Endothelial cell (in vitro differentiated cells): ENCODE data around the gene DLX6. TPM values are rescaled to one million over a fixed set of nuclear protein-coding genes. Genes with fewer than 3 reads are reported as not detected.

Experiments used
- DNase-seq: peaks from one replicate; pipeline ENCODE4 v3.0.0; 2021; ENCODE audit warnings: low spot score
- H3K27ac Mint-ChIP-seq: one replicate; pipeline ENCODE4 v1.8.0; 2021; ENCODE audit warnings: mixed read lengths, inconsistent platforms; ENCODE audit not compliant: unreplicated experiment
- H3K27me3 Mint-ChIP-seq: one replicate; pipeline ENCODE4 v1.8.0; 2021; ENCODE audit warnings: mild to moderate bottlenecking, moderate library complexity, mixed read lengths, inconsistent platforms; ENCODE audit not compliant: unreplicated experiment
- H3K36me3 Mint-ChIP-seq: one replicate; pipeline ENCODE4 v1.8.0; 2021; ENCODE audit warnings: mild to moderate bottlenecking, low read depth, mixed read lengths, inconsistent platforms; ENCODE audit not compliant: unreplicated experiment
- H3K4me1 Mint-ChIP-seq: one replicate; pipeline ENCODE4 v1.8.0; 2021; ENCODE audit warnings: mild to moderate bottlenecking, mixed read lengths, inconsistent platforms; ENCODE audit not compliant: unreplicated experiment
- H3K4me3 Mint-ChIP-seq: one replicate; pipeline ENCODE4 v1.8.0; 2021; ENCODE audit warnings: mild to moderate bottlenecking, mixed read lengths, inconsistent platforms; ENCODE audit not compliant: unreplicated experiment
- H3K9me3 Mint-ChIP-seq: one replicate; pipeline ENCODE4 v1.8.0; 2021; ENCODE audit warnings: mixed read lengths, inconsistent platforms; ENCODE audit not compliant: unreplicated experiment
- total RNA-seq: library from RNA; stranded (reverse); fragmentation: NEBNext Ultra II Directional; extraction: Animal tissue kit (Norgen Biotek cat#: 25700); gene quantifications from one replicate; pipeline ENCODE4 v1.2.1, GENCODE V29; 2021; ENCODE audit not compliant: unreplicated experiment
- TF ChIP-seq, protein P1 (sequence below): fragments of 200-600 bp; sonication (generic); IDR thresholded peaks from one replicate; pipeline ENCODE4 v1.5.0; 2021; ENCODE audit warnings: antibody characterized with exemption; ENCODE audit not compliant: unreplicated experiment

The DLX6 gene
- total RNA-seq, 1 donor from 2014 or later = not detected

DNA sequence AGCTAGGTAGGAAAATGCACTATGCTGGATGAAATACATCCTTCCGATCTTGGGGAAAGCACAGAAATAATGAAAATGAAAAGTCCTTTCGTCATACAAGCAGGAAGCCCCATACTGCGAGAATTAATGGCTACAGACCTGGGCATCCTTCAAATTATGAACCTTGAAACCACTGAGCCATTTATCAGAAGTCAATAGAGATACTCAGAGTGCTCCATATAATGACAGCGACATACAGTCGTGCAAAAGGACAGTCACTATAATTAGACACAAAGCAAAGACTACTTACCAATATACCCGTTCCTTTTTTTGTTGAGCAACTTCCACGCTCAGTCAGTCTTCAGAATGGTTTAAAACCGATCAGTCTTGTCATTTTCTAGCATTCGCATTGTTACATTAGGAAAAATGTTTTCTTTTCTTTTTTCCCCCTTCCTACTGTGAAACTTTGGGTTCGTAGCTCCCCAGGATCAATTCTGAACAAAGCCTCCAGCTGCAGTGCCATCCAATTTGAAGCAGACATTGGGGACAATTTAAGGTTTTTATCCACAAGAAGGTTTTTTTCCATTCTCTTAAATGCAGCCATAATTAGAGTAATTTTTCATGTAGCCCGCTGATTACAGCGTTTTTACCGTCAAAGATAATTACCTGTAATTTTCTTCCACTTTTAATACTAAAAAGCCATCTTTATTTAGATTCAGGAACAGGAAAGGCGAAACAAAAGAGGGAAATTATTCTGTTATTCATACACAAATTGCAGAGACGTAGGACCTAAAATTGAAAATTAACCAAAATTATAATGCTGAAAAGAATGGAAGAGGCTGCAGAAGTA is 6.4 kb downstream of the DLX6 start:
- H3K4me3 Mint-ChIP-seq = no peak overlapping the region
- peaks cover 57% of the 10 kb centered on the region for H3K27me3 Mint-ChIP-seq
- H3K9me3 Mint-ChIP-seq = no peaks in the 10 kb centered on the region
- TF ChIP-seq, protein P1, sequence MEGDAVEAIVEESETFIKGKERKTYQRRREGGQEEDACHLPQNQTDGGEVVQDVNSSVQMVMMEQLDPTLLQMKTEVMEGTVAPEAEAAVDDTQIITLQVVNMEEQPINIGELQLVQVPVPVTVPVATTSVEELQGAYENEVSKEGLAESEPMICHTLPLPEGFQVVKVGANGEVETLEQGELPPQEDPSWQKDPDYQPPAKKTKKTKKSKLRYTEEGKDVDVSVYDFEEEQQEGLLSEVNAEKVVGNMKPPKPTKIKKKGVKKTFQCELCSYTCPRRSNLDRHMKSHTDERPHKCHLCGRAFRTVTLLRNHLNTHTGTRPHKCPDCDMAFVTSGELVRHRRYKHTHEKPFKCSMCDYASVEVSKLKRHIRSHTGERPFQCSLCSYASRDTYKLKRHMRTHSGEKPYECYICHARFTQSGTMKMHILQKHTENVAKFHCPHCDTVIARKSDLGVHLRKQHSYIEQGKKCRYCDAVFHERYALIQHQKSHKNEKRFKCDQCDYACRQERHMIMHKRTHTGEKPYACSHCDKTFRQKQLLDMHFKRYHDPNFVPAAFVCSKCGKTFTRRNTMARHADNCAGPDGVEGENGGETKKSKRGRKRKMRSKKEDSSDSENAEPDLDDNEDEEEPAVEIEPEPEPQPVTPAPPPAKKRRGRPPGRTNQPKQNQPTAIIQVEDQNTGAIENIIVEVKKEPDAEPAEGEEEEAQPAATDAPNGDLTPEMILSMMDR = no peak
- DNase-seq = no peak
- H3K4me1 Mint-ChIP-seq = peaks cover 7% of the 10 kb centered on the region
- H3K27ac Mint-ChIP-seq = no peak overlapping the region
- no peaks in the 10 kb centered on the region for H3K36me3 Mint-ChIP-seq

DNA sequence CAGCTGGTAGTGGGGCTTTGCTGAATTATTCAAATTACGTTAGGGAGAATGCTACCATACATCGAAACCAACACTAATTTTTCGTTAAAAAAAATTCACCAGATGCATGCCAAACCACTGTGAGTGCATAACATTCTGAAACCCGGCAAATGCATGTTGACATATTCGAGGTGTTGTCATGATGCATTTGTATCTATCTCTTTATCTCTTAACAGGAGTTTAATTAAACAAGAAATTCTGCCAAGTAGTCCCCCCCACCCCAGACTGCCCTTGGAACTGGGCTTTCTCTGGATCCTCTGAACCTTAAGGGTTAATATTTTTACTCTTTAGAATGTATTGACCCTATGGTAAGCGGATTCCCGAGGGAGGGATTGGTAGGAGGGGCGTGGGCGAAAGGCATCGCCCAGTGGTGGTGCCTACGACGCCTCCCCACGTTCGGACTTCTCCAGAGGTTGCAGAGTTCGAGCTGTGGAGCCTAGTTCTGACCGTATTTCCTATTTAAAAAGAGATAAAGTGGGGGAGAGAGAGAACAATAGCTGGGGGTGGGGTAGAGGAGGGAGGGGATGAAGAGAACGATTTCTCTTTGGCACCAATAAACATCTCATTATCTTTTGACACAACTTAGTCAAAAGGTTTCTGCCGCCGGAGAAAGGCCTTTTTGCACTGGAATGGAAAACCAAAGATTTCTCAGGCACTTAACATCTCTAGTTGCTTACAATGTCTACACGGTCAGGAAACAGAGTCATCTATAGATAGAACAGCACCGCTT is 7.2 kb downstream of the DLX6 start:
- peaks cover 57% of the 10 kb centered on the region for H3K27me3 Mint-ChIP-seq
- DNase-seq = no peak

DNA sequence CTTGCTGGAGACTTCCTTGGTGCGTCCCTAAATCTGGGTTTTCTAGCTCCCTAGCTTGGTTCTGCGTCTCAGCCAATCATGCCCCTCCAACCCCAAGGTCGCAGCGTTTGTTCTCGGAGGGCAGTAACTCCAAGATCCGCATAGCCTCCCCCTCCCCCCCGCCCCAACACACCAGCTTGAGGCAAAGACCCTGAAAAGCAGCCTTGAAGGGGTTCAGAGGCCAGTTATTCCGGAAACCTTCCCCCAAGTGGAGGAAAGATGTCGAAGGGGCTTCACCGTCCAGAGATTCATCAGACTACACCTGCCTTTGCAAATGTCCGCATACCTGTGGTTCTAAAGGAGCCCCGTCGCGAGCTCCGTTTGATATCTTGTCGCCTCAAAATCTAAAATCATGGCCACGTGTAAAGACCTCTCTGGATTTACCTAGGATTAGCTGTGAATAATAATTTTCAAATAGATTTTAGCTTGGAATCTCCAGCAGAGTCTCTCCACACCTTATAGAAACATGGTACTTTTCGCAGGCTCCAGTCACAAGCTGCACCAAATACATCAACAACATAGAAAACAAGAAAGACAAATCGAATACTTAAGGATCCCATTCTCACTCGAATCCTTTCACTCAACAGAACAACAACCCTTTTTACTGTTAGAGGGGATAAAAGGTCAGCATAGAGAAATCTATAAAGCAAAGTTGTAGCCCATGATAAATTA is 7.9 kb downstream of the DLX6 start:
- Mint-ChIP-seq H3K27ac (no peak overlapping the region), H3K36me3 (no peaks in the 10 kb centered on the region), H3K4me1 (peaks cover 16% of the 10 kb centered on the region), H3K4me3 (no peak overlapping the region), H3K9me3 (no peaks in the 10 kb centered on the region), H3K27me3 (peaks cover 53% of the 10 kb centered on the region)
- TF ChIP-seq, protein P1 = no peak
- DNase-seq = no peak

More for the DNA sequence above, 7.2 kb downstream of the DLX6 start:
- H3K4me1 Mint-ChIP-seq = peaks cover 14% of the 10 kb centered on the region
- no peak overlapping the region for H3K27ac Mint-ChIP-seq
- H3K4me3 Mint-ChIP-seq = no peak overlapping the region
- TF ChIP-seq, protein P1 = no peak
- no peaks in the 10 kb centered on the region for H3K9me3 Mint-ChIP-seq
- H3K36me3 Mint-ChIP-seq = no peaks in the 10 kb centered on the region

DNA sequence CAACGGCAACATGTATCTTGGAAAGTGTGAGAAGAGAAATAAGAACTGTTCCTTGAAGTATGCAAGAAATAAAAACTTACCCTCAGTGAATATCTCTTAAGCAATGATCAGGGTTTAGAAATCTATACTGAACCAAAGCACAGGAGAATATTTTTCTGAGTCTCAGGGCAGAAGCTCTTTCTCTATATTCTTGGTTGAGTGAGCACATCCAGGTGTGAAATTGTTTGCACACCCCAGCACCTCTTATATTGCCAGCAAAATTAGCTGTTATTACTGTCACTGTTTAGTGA is 8.4 kb downstream of the DLX6 start:
- H3K27ac Mint-ChIP-seq = no peak overlapping the region
- peaks cover 18% of the 10 kb centered on the region for H3K4me1 Mint-ChIP-seq
- no peaks in the 10 kb centered on the region for H3K36me3 Mint-ChIP-seq
- no peak for DNase-seq
- no peak overlapping the region for H3K4me3 Mint-ChIP-seq
- TF ChIP-seq, protein P1 = no peak
- H3K9me3 Mint-ChIP-seq = no peaks in the 10 kb centered on the region
- H3K27me3 Mint-ChIP-seq = peaks cover 51% of the 10 kb centered on the region
